Kidney epithelial cell (primary cell): ENCODE results near the gene SSX4B. TPM values are rescaled to one million over a fixed set of nuclear protein-coding genes. Genes with fewer than 3 reads are reported as not detected.
"Not testable (repeated sequence)": the region's sequence is repeated elsewhere in the genome, so short reads cannot be mapped to it uniquely, and the experiment has no call there.

Experiments used
- DNase-seq: peaks from one replicate; pipeline ENCODE4 v3.0.0-alpha.2; 2010; ENCODE audit warnings: low read depth
- H3K27me3 ChIP-seq: 2 replicates; pipeline ENCODE4 v1.6.0; 2011; ENCODE audit warnings: low read length; ENCODE audit not compliant: control insufficient read depth, insufficient read depth
- H3K36me3 ChIP-seq: 2 replicates; pipeline ENCODE4 v1.5.1; 2011; ENCODE audit warnings: low read length; ENCODE audit not compliant: control insufficient read depth, insufficient read depth
- H3K4me3 ChIP-seq: 2 replicates; pipeline ENCODE4 v1.5.1; 2011; ENCODE audit warnings: low read depth, mild to moderate bottlenecking, control low read depth, low read length
- total RNA-seq: library from RNA; depleted of rRNA; stranded (reverse); fragments of >200 nt; gene quantifications from 2 replicates; pipeline ENCODE4 v1.2.3, GENCODE V29; 2015
- TF ChIP-seq, protein P1 (sequence below): IDR thresholded peaks from 2 replicates; pipeline ENCODE4 v1.5.1; 2011; ENCODE audit warnings: mild to moderate bottlenecking, moderate library complexity, low read length, control low read depth, inconsistent platforms; ENCODE audit not compliant: insufficient read depth, poor library complexity, severe bottlenecking

SSX4B gene
- total RNA-seq, 1 donor from 2014 or later, result not detected

DNA sequence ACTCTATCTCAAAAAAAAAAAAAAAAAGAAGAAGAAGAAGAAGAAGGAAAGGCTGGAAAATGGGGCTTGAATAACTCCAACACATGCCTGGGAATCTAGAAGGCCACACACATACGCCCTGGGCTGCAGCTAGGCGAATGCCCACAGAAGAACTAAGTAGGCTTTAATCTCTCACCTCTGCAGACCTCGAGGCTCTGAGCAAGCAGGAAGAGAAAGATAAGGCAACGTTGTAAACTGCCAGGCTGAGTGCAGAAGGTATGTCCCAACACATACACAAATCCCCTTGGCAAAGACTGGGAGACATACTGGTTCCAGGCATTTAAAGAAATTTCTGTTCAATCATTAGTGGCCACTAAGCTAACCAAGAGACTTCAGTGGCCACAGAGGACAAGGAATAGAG lies 39.9 kb upstream of the SSX4B start:
- TF ChIP-seq, protein P1, sequence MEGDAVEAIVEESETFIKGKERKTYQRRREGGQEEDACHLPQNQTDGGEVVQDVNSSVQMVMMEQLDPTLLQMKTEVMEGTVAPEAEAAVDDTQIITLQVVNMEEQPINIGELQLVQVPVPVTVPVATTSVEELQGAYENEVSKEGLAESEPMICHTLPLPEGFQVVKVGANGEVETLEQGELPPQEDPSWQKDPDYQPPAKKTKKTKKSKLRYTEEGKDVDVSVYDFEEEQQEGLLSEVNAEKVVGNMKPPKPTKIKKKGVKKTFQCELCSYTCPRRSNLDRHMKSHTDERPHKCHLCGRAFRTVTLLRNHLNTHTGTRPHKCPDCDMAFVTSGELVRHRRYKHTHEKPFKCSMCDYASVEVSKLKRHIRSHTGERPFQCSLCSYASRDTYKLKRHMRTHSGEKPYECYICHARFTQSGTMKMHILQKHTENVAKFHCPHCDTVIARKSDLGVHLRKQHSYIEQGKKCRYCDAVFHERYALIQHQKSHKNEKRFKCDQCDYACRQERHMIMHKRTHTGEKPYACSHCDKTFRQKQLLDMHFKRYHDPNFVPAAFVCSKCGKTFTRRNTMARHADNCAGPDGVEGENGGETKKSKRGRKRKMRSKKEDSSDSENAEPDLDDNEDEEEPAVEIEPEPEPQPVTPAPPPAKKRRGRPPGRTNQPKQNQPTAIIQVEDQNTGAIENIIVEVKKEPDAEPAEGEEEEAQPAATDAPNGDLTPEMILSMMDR, result no peak
- H3K27me3 ChIP-seq, result no peaks in the 10 kb centered on the region
- H3K4me3 ChIP-seq, result no peak overlapping the region
- no peaks in the 10 kb centered on the region for H3K36me3 ChIP-seq
- no peak for DNase-seq

- no peak overlapping the region for H3K4me3 ChIP-seq
- no peaks in the 10 kb centered on the region for H3K27me3 ChIP-seq
- DNase-seq, result no peak
- TF ChIP-seq, protein P1, result no peak
- no peaks in the 10 kb centered on the region for H3K36me3 ChIP-seq
These were observed 38.3 kb upstream of the SSX4B start for GRCh38 chrX:48450076-48450475.

- not testable (repeated sequence) for H3K4me3 ChIP-seq, DNase-seq, H3K27me3 ChIP-seq, H3K36me3 ChIP-seq
These were observed 35.4 kb upstream of the SSX4B start for GRCh38 chrX:48447201-48447600.

- H3K27me3 ChIP-seq, H3K36me3 ChIP-seq, DNase-seq, H3K4me3 ChIP-seq: not testable (repeated sequence)
These were observed 22.0 kb upstream of the SSX4B start for GRCh38 chrX:48433713-48434112.

DNA sequence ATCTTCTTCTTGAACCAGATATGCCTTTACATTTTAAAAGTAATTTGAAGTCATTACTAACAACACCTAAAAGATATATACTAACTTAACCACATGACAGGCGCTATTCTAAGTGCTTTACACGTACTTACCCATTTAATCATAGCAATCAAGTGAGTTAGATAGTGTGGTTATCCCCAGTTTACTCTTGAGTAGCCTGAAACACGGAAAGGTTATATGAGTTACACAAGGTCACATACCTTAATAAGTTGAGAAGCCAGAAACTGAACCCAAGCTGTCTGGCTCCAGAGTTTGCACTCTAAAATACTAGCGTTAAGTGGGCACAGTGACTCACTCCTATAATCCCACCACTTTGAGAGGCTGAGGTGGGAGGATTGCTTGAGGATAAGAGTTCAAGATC lies 18.4 kb upstream of the SSX4B start:
- not testable (repeated sequence) for H3K36me3 ChIP-seq, H3K27me3 ChIP-seq, DNase-seq, H3K4me3 ChIP-seq

- not testable (repeated sequence) for H3K36me3 ChIP-seq, H3K27me3 ChIP-seq, DNase-seq, H3K4me3 ChIP-seq
These were observed 17.8 kb upstream of the SSX4B start for GRCh38 chrX:48429606-48430005.

DNA sequence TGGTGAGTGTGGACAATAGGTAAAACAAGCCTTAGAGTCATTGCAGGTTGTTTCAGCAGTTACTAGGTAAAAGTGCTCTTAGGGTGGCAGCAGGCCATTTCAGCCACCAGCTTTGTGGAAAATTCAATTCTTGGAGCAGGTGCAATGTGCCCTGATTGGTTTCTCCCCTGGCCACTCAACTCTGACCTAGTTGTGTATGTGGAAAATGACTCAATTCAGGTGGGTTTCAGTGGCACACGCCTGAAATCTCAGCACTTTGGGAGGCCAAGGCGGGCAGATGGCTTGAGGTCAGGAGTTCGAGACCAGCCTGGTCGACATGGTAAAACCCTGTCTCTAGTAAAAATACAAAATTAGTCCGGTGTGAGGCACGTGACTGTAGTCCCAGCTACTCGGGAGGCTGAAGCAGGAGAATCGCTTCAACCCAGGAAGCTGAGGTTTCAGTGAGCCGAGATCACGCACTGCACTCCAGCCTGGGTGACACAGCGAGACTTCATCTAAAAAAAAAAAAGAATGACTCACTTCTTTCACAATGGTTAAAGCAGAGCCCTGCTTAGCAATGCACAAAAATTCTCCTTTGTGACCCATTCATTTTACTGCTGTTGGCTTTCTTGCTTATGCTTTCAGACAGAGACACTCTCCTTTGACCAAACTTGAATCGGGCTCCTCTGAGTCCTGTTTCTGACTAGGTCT lies 15.4 kb upstream of the SSX4B start:
- not testable (repeated sequence) for H3K4me3 ChIP-seq, DNase-seq, H3K36me3 ChIP-seq, H3K27me3 ChIP-seq

DNA sequence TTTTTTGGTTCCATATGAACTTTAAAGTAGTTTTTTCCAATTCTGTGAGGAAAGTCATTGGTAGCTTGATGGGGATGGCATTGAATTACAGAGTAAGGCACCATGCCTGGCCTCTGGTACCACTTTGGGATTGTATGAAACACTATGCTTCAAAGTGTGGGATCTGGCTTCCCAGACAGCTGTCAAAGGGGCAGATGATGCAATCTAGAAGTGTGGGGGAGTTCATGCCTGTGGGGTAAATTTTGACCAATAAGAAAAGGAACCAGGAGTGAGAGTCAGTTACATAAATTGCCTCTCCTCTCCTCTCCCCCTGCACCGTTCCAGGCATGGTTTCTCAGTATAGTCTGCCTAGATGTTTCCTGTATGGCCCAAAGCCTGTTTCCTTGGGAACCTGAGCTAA lies 13.9 kb downstream of the SSX4B start:
- not testable (repeated sequence) for H3K4me3 ChIP-seq, DNase-seq, H3K27me3 ChIP-seq, H3K36me3 ChIP-seq

GRCh38 chrX:48396931-48397330 lies 14.8 kb downstream of the SSX4B start:
- DNase-seq, H3K4me3 ChIP-seq: not testable (repeated sequence)

GRCh38 chrX:48383239-48383638 lies 28.5 kb downstream of the SSX4B start, which contains the start of gene SSX4:
Gene SSX4 (plus strand): TSS chrX:48383539. CDS start chrX:48384054, 515 bp downstream.
- not testable (repeated sequence) for H3K27me3 ChIP-seq, DNase-seq, H3K36me3 ChIP-seq, H3K4me3 ChIP-seq

More at GRCh38 chrX:48396931-48397330, 14.8 kb downstream of the SSX4B start:
- not testable (repeated sequence) for H3K36me3 ChIP-seq, H3K27me3 ChIP-seq

DNA sequence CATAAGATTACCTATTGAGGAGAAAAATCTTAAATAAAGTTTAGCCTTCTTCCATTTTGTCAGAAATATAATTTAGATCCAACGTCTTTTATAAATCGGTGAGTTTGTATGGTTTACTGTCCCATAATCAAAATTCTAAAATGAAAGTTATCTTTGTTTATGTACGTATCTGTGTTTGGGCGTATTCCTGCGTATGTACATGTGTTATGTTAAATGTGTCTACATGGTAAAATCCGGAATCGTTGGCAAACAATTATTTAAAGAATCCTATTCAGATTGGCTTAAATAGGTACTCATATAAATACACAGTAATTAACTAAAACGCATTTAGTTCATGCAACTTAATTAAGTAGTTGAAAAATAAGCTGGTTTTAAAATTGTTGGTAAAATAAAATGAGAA lies 41.4 kb downstream of the SSX4B start:
- H3K27me3 ChIP-seq, H3K4me3 ChIP-seq, DNase-seq, H3K36me3 ChIP-seq: not testable (repeated sequence)

- not testable (repeated sequence) for H3K27me3 ChIP-seq, H3K36me3 ChIP-seq, DNase-seq, H3K4me3 ChIP-seq
These were observed 43.9 kb downstream of the SSX4B start for GRCh38 chrX:48367717-48368408.

DNA sequence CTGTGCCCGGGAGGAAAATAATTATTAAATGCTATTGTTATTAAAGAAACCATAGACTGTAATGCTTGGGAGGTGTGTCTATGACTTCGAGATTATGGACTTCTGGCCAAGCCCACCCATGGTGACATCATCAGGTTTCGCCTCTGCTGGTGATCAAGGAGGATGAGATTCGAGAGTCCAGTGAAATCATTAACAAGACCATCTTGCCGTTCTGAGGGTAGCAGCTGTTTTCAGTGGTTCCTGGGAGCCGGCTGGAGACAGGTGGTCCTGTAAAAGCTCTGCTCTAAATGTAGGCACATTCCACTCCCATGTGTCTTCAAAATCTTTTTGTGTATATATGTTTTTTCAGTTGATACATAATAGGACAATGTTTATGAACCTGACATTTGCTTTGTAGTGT lies 52.5 kb downstream of the SSX4B start:
- not testable (repeated sequence) for DNase-seq, H3K27me3 ChIP-seq, H3K4me3 ChIP-seq, H3K36me3 ChIP-seq
